HG03108 (cell line): ENCODE results near the gene MPC2.
A peak's percentile ranks its signal among the peaks of the same experiment; 100 is the strongest.

Source experiments
- ATAC-seq: cut with Tn5 transposase; IDR thresholded peaks from one replicate; pipeline ENCODE4 v1.9.1; 2021; ENCODE audit warnings: moderate library complexity; ENCODE audit not compliant: unreplicated experiment

The MPC2 gene

GRCh38 chr1:167936930-167937708 is at the start of gene MPC2:
MPC2 (minus strand) TSS chr1:167937072; CDS start chr1:167935841, 1,231 bp downstream.
- ATAC-seq = peak; percentile 12

- ATAC-seq = no peak
Measured at GRCh38 chr1:167984886-167985489, 48.1 kb upstream of the MPC2 start.

- no peak for ATAC-seq
Measured at GRCh38 chr1:167983797-167984420, 47.0 kb upstream of the MPC2 start.

GRCh38 chr1:167981933-167982332 is 45.1 kb upstream of the MPC2 start:
- ATAC-seq = no peak

- ATAC-seq = no peak
Measured at GRCh38 chr1:167977245-167977644, 40.4 kb upstream of the MPC2 start.

GRCh38 chr1:167974698-167975097 is 37.8 kb upstream of the MPC2 start:
- no peak for ATAC-seq

- ATAC-seq = no peak
Measured at GRCh38 chr1:167973832-167974231, 37.0 kb upstream of the MPC2 start.

GRCh38 chr1:167968569-167968968 is 31.7 kb upstream of the MPC2 start:
- ATAC-seq = no peak

- ATAC-seq = no peak
Measured at GRCh38 chr1:167966050-167966449, 29.2 kb upstream of the MPC2 start.

- no peak for ATAC-seq
Measured at GRCh38 chr1:167964646-167965045, 27.8 kb upstream of the MPC2 start.

- ATAC-seq = no peak
Measured at GRCh38 chr1:167957710-167958109, 20.8 kb upstream of the MPC2 start.

GRCh38 chr1:167955915-167956314 is 19.0 kb upstream of the MPC2 start:
- ATAC-seq = no peak

GRCh38 chr1:167950569-167950968 is 13.7 kb upstream of the MPC2 start:
- no peak for ATAC-seq

- ATAC-seq = no peak
Measured at GRCh38 chr1:167949785-167950184, 12.9 kb upstream of the MPC2 start.

GRCh38 chr1:167947733-167948132 is 10.9 kb upstream of the MPC2 start:
- ATAC-seq = no peak

GRCh38 chr1:167943541-167943940 is 6.7 kb upstream of the MPC2 start:
- no peak for ATAC-seq

- ATAC-seq = no peak
Measured at GRCh38 chr1:167940264-167940663, 3.4 kb upstream of the MPC2 start.

GRCh38 chr1:167938080-167938636 is 1.3 kb upstream of the MPC2 start:
- no peak for ATAC-seq

- ATAC-seq = no peak
Measured at GRCh38 chr1:167937709-167938010, 788 bp upstream of the MPC2 start.

GRCh38 chr1:167936068-167936929 is 573 bp downstream of the MPC2 start, which contains the start of gene DCAF6:
DCAF6 (plus strand) TSS chr1:167936683; CDS start chr1:167936912, 229 bp downstream.
- ATAC-seq = peak; percentile 76
